Parathyroid adenoma (tissue), 2 donors: ENCODE results near the gene AHCY.

Experiments used
- H2AFZ ChIP-seq: fragments of 300-600 bp; sonication (generic); one replicate; pipeline ENCODE4 v1.7.0; 2017; ENCODE audit warnings: antibody characterized with exemption, mild to moderate bottlenecking
- H3K27ac ChIP-seq: fragments of 300-600 bp; sonication (generic); one replicate; pipeline ENCODE4 v1.7.0; 2017
- H3K27me3 ChIP-seq: fragments of 300-600 bp; sonication (generic); one replicate; pipeline ENCODE4 v1.7.0; 2017; ENCODE audit warnings: low read length; ENCODE audit not compliant: control insufficient read depth, insufficient read depth
- H3K36me3 ChIP-seq: fragments of 300-600 bp; sonication (generic); one replicate; pipeline ENCODE4 v1.7.0; 2017; ENCODE audit warnings: low read length; ENCODE audit not compliant: control insufficient read depth, insufficient read depth
- H3K4me1 ChIP-seq: fragments of 300-600 bp; sonication (generic); one replicate; pipeline ENCODE4 v1.7.0; 2017; ENCODE audit warnings: control low read depth
- H3K4me2 ChIP-seq: fragments of 300-600 bp; sonication (generic); one replicate; pipeline ENCODE4 v1.7.0; 2017; ENCODE audit warnings: low read length
- H3K4me3 ChIP-seq: fragments of 300-600 bp; sonication (generic); one replicate; pipeline ENCODE4 v1.7.0; 2017; ENCODE audit warnings: low read depth, low read length
- H3K79me2 ChIP-seq: fragments of 300-600 bp; sonication (generic); one replicate; pipeline ENCODE4 v1.7.0; 2017; ENCODE audit warnings: control low read depth
- H3K9ac ChIP-seq: fragments of 300-600 bp; sonication (generic); one replicate; pipeline ENCODE4 v1.7.0; 2017; ENCODE audit warnings: mild to moderate bottlenecking
- H3K9me3 ChIP-seq: fragments of 300-600 bp; sonication (generic); one replicate; pipeline ENCODE4 v1.7.0; 2017; ENCODE audit warnings: low read length; ENCODE audit not compliant: control insufficient read depth
- CTCF ChIP-seq: fragments of 300-600 bp; sonication (generic); IDR thresholded peaks from one replicate; pipeline ENCODE4 v1.7.0; 2017; ENCODE audit warnings: antibody characterized with exemption, mild to moderate bottlenecking
- donor health status: primary hyperparathyroidism.

Gene AHCY

GRCh38 chr20:34316196-34316814 lies 13.2 kb upstream of the AHCY start:
- H3K4me2 ChIP-seq: no peak overlapping the region
- no peaks in the 10 kb centered on the region for H3K79me2 ChIP-seq
- H3K36me3 ChIP-seq: no peaks in the 10 kb centered on the region
- H3K4me3 ChIP-seq: no peak overlapping the region
- peaks cover 4% of the 10 kb centered on the region for H3K4me1 ChIP-seq
- H3K9ac ChIP-seq: no peak overlapping the region
- TF ChIP-seq CTCF: no peak
- H3K27ac ChIP-seq: no peak overlapping the region
- no peak overlapping the region for H2AFZ ChIP-seq
- H3K27me3 ChIP-seq: no peaks in the 10 kb centered on the region
- no peaks in the 10 kb centered on the region for H3K9me3 ChIP-seq

- Histone ChIP-seq H3K4me3 (no peak overlapping the region), H3K27ac (no peak overlapping the region), H3K4me1 (peaks cover 4% of the 10 kb centered on the region), H3K9me3 (no peaks in the 10 kb centered on the region), H3K4me2 (no peak overlapping the region), H3K27me3 (no peaks in the 10 kb centered on the region), H3K36me3 (no peaks in the 10 kb centered on the region), H3K79me2 (no peaks in the 10 kb centered on the region), H3K9ac (no peak overlapping the region), H2AFZ (no peak overlapping the region)
- no peak for TF ChIP-seq CTCF
Measured at GRCh38 chr20:34315236-34315635, 12.1 kb upstream of the AHCY start.

GRCh38 chr20:34312544-34313217 lies 9.5 kb upstream of the AHCY start:
- H3K27ac ChIP-seq: no peak overlapping the region
- H3K27me3 ChIP-seq: no peaks in the 10 kb centered on the region
- TF ChIP-seq CTCF: peak; percentile 99
- H3K9ac ChIP-seq: no peak overlapping the region
- H3K4me2 ChIP-seq: no peak overlapping the region
- H3K79me2 ChIP-seq: no peaks in the 10 kb centered on the region
- peaks cover 4% of the 10 kb centered on the region for H3K4me1 ChIP-seq
- no peaks in the 10 kb centered on the region for H3K36me3 ChIP-seq
- peak overlapping the region; percentile 75 for H2AFZ ChIP-seq
- no peaks in the 10 kb centered on the region for H3K9me3 ChIP-seq
- H3K4me3 ChIP-seq: no peak overlapping the region

GRCh38 chr20:34312024-34312460 lies 8.9 kb upstream of the AHCY start:
- Histone ChIP-seq H3K27ac (no peak overlapping the region), H3K9ac (no peak overlapping the region), H3K4me1 (peaks cover 4% of the 10 kb centered on the region), H3K79me2 (no peaks in the 10 kb centered on the region), H2AFZ (peak overlapping the region; percentile 75), H3K4me2 (no peak overlapping the region), H3K27me3 (no peaks in the 10 kb centered on the region), H3K4me3 (no peak overlapping the region), H3K36me3 (no peaks in the 10 kb centered on the region), H3K9me3 (no peaks in the 10 kb centered on the region)
- TF ChIP-seq CTCF: no peak
